ENCODE results near the gene SH3BGRL. TPM values are rescaled to one million over a fixed set of nuclear protein-coding genes. Genes with fewer than 3 reads are reported as not detected.

The SH3BGRL gene
- total RNA-seq, 1 donor from 2014 or later: 76.1 TPM

Other genes starting within 250 kb of the SH3BGRL start
- 0.31 TPM for gene HMGN5, start 189 bp upstream of the SH3BGRL start, total RNA-seq